ENCODE measurements around the gene SOCS3.

Gene SOCS3

DNA sequence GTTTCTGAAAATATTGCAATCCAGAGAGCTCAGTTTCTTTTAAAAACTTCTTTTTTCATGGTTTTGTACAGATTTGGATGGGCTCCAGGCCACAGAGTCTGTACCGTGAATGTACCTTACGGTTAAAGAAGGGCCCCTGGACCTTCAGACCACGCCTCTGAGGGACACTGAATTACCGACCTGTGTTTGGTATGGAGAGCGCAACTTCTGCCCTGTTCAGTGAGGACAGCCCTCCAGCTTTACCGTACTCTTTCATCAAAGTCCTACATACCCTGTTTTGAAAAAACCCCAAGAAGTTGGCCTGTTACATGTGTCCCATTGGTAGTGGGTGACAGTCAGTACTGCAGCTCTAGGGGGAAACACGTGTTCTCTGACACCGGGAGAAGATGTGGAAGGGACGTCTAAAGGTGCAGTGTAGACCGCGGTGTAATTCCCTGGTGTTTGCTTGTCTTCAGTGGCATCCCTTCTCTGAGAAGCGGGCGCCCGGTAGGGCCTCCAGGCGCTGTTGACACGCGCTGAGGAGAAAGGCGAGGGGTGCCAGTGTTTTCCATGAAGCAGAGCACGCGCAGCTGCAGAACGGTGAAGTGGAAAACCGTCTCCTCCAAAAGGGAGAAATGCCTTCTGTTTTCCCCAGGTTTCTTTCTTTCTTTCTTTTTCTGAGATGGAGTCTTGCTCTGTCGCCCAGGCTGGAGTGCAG is 24.8 kb upstream of the SOCS3 start:
- H3K79me1 ChIP-seq (ENCODE audit: low read depth, low read length): peaks cover 16% of the 10 kb centered on the region
- H4K8ac ChIP-seq (ENCODE audit: low read depth, low read length): no peak overlapping the region
- no peak overlapping the region for H3K4me3 ChIP-seq (ENCODE audit: low read length in 2 of 2)
- no peak overlapping the region for H2AFZ ChIP-seq (ENCODE audit: low read length)
- no peak overlapping the region for H3K9ac ChIP-seq (ENCODE audit: low read depth, low read length, poor library complexity)
- H3K36me3 ChIP-seq (replicated peaks in 1 of 2; ENCODE audit: control insufficient read depth in 2 of 2, insufficient read depth in 2 of 2, low read length in 2 of 2): peaks cover 0 to 57% of the 10 kb centered on the region in 2 donors
- no peak for DNase-seq (ENCODE audit: low spot score)
- no peak overlapping the region for H3K23ac ChIP-seq (ENCODE audit: low read depth, low read length, poor library complexity)
- no peaks in the 10 kb centered on the region for H3K9me3 ChIP-seq (replicated peaks in 1 of 2; ENCODE audit: control insufficient read depth in 2 of 2, insufficient read depth in 1 of 2, low read depth in 1 of 2, low read length in 2 of 2)
- no peak overlapping the region for H3K18ac ChIP-seq (ENCODE audit: low read length)
- no peak overlapping the region for H3K4ac ChIP-seq (ENCODE audit: low read length)
- no peaks in the 10 kb centered on the region for H3K27me3 ChIP-seq (ENCODE audit: control insufficient read depth in 3 of 3, insufficient read depth in 3 of 3, low read depth in 1 of 3, low read length in 3 of 3)
- H3K14ac ChIP-seq (ENCODE audit: low read length): no peak overlapping the region
- H3K4me1 ChIP-seq (ENCODE audit: control insufficient read depth in 2 of 2, insufficient read depth in 1 of 2, low read depth in 1 of 2, low read length in 2 of 2): peaks cover 17 to 19% of the 10 kb centered on the region in 2 donors
- no peak overlapping the region for H3K4me2 ChIP-seq (ENCODE audit: insufficient read depth, low read length, poor library complexity, severe bottlenecking)
- no peak overlapping the region for H2BK12ac ChIP-seq (ENCODE audit: low read length)
- no peak overlapping the region for H2BK120ac ChIP-seq (ENCODE audit: low read depth, low read length)
- H2AK5ac ChIP-seq (ENCODE audit: low read depth, low read length): no peak overlapping the region
- no peak overlapping the region for H3K27ac ChIP-seq (replicated peaks; ENCODE audit: low read length)
- WGBS, 2 donors (ENCODE audit: extremely low coverage in 2 of 2, insufficient read length in 2 of 2, insufficient replicate concordance in 1 of 2): no CpG with 5 or more reads among the region's 23 CpGs
- H2BK5ac ChIP-seq (ENCODE audit: low read length): no peak overlapping the region
- no peak overlapping the region for H4K91ac ChIP-seq (ENCODE audit: low read depth, low read length, poor library complexity)
- H2BK15ac ChIP-seq (ENCODE audit: low read length): no peak overlapping the region

DNA sequence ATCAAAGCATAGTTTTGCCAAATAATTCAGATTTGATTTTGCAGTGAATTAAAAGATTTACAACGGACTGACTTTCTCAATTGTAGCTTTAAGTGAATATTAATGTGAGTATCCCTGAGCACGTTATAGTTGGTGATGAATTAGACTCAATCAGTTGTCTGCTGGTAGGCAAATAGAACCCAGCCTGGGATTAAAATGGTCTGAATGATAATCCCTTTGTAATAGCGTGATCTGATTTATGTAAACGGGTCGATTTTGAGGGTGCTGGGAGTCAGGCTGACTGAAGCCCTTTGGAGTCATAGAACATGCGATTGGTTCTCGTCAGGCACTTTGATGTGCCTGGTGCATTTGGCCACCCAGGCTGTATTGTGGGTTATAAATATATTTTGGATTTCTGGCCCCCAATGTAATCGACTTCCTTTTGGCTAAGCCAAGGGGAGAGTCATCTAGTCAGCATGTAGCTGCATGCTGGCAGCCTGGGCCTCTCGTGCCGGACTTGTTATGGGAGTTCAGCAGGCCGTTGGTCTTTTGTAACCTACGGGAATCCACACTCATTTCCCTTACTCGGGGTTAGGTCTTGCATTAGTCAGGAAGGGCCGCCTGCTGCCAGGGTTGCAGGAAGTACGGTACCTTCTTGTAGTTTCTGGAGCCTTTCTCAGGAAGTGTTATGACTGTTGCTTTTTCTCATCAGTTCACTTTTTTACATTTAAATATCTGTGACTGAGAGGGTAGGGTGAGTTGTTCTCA is 24.0 kb upstream of the SOCS3 start:
- Histone ChIP-seq H3K9me3 (replicated peaks in 1 of 2; ENCODE audit: control insufficient read depth in 2 of 2, insufficient read depth in 1 of 2, low read depth in 1 of 2, low read length in 2 of 2) (no peaks in the 10 kb centered on the region), H3K4me3 (ENCODE audit: low read length in 2 of 2) (no peak overlapping the region), H2AFZ (ENCODE audit: low read length) (no peak overlapping the region), H3K18ac (ENCODE audit: low read length) (no peak overlapping the region), H3K9ac (ENCODE audit: low read depth, low read length, poor library complexity) (no peak overlapping the region), H2BK5ac (ENCODE audit: low read length) (no peak overlapping the region), H2AK5ac (ENCODE audit: low read depth, low read length) (no peak overlapping the region), H3K27ac (replicated peaks; ENCODE audit: low read length) (no peak overlapping the region), H3K79me1 (ENCODE audit: low read depth, low read length) (peaks cover 19% of the 10 kb centered on the region), H3K27me3 (ENCODE audit: control insufficient read depth in 3 of 3, insufficient read depth in 3 of 3, low read depth in 1 of 3, low read length in 3 of 3) (no peaks in the 10 kb centered on the region), H3K23ac (ENCODE audit: low read depth, low read length, poor library complexity) (no peak overlapping the region), H4K8ac (ENCODE audit: low read depth, low read length) (no peak overlapping the region), H3K4me1 (ENCODE audit: control insufficient read depth in 2 of 2, insufficient read depth in 1 of 2, low read depth in 1 of 2, low read length in 2 of 2) (peaks cover 19 to 20% of the 10 kb centered on the region in 2 donors), H3K14ac (ENCODE audit: low read length) (no peak overlapping the region), H2BK12ac (ENCODE audit: low read length) (no peak overlapping the region), H2BK120ac (ENCODE audit: low read depth, low read length) (no peak overlapping the region), H2BK15ac (ENCODE audit: low read length) (no peak overlapping the region), H4K91ac (ENCODE audit: low read depth, low read length, poor library complexity) (no peak overlapping the region), H3K4ac (ENCODE audit: low read length) (no peak overlapping the region), H3K4me2 (ENCODE audit: insufficient read depth, low read length, poor library complexity, severe bottlenecking) (no peak overlapping the region), H3K36me3 (replicated peaks in 1 of 2; ENCODE audit: control insufficient read depth in 2 of 2, insufficient read depth in 2 of 2, low read length in 2 of 2) (peaks cover 0 to 57% of the 10 kb centered on the region in 2 donors)
- no CpG with 5 or more reads among the region's 15 CpGs for WGBS, 2 donors (ENCODE audit: extremely low coverage in 2 of 2, insufficient read length in 2 of 2, insufficient replicate concordance in 1 of 2)
- DNase-seq (ENCODE audit: low spot score): no peak

- Histone ChIP-seq H3K14ac (ENCODE audit: low read length) (no peak overlapping the region), H3K4me2 (ENCODE audit: insufficient read depth, low read length, poor library complexity, severe bottlenecking) (no peak overlapping the region), H2BK12ac (ENCODE audit: low read length) (no peak overlapping the region), H3K9ac (ENCODE audit: low read depth, low read length, poor library complexity) (no peak overlapping the region), H3K36me3 (replicated peaks in 1 of 2; ENCODE audit: control insufficient read depth in 2 of 2, insufficient read depth in 2 of 2, low read length in 2 of 2) (peaks cover 0 to 50% of the 10 kb centered on the region in 2 donors), H3K4me3 (ENCODE audit: low read length in 2 of 2) (no peak overlapping the region), H3K4me1 (ENCODE audit: control insufficient read depth in 2 of 2, insufficient read depth in 1 of 2, low read depth in 1 of 2, low read length in 2 of 2) (peaks cover 19 to 24% of the 10 kb centered on the region in 2 donors), H3K9me3 (replicated peaks in 1 of 2; ENCODE audit: control insufficient read depth in 2 of 2, insufficient read depth in 1 of 2, low read depth in 1 of 2, low read length in 2 of 2) (no peaks in the 10 kb centered on the region), H3K27me3 (ENCODE audit: control insufficient read depth in 3 of 3, insufficient read depth in 3 of 3, low read depth in 1 of 3, low read length in 3 of 3) (no peaks in the 10 kb centered on the region), H3K79me1 (ENCODE audit: low read depth, low read length) (peaks cover 21% of the 10 kb centered on the region), H3K23ac (ENCODE audit: low read depth, low read length, poor library complexity) (no peak overlapping the region), H3K18ac (ENCODE audit: low read length) (no peak overlapping the region), H2AFZ (ENCODE audit: low read length) (no peak overlapping the region), H3K27ac (replicated peaks; ENCODE audit: low read length) (no peak overlapping the region), H4K8ac (ENCODE audit: low read depth, low read length) (no peak overlapping the region), H2BK120ac (ENCODE audit: low read depth, low read length) (no peak overlapping the region), H2BK5ac (ENCODE audit: low read length) (no peak overlapping the region), H3K4ac (ENCODE audit: low read length) (no peak overlapping the region), H2AK5ac (ENCODE audit: low read depth, low read length) (no peak overlapping the region), H4K91ac (ENCODE audit: low read depth, low read length, poor library complexity) (no peak overlapping the region), H2BK15ac (ENCODE audit: low read length) (no peak overlapping the region)
- no CpG with 5 or more reads among the region's 12 CpGs for WGBS, 2 donors (ENCODE audit: extremely low coverage in 2 of 2, insufficient read length in 2 of 2, insufficient replicate concordance in 1 of 2)
- no peak for DNase-seq (ENCODE audit: low spot score)
These were observed 21.8 kb upstream of the SOCS3 start for GRCh38 chr17:78381601-78382232.

GRCh38 chr17:78380370-78380769 is 20.5 kb upstream of the SOCS3 start:
- Histone ChIP-seq H3K36me3 (replicated peaks in 1 of 2; ENCODE audit: control insufficient read depth in 2 of 2, insufficient read depth in 2 of 2, low read length in 2 of 2) (peaks cover 0 to 39% of the 10 kb centered on the region in 2 donors), H3K79me1 (ENCODE audit: low read depth, low read length) (peaks cover 14% of the 10 kb centered on the region), H3K4me3 (ENCODE audit: low read length in 2 of 2) (no peak overlapping the region), H2AK5ac (ENCODE audit: low read depth, low read length) (no peak overlapping the region), H3K4ac (ENCODE audit: low read length) (no peak overlapping the region), H4K8ac (ENCODE audit: low read depth, low read length) (no peak overlapping the region), H3K9me3 (replicated peaks in 1 of 2; ENCODE audit: control insufficient read depth in 2 of 2, insufficient read depth in 1 of 2, low read depth in 1 of 2, low read length in 2 of 2) (no peaks in the 10 kb centered on the region), H2BK5ac (ENCODE audit: low read length) (no peak overlapping the region), H2AFZ (ENCODE audit: low read length) (no peak overlapping the region), H3K4me1 (ENCODE audit: control insufficient read depth in 2 of 2, insufficient read depth in 1 of 2, low read depth in 1 of 2, low read length in 2 of 2) (peaks cover 15 to 29% of the 10 kb centered on the region in 2 donors), H2BK15ac (ENCODE audit: low read length) (no peak overlapping the region), H2BK12ac (ENCODE audit: low read length) (no peak overlapping the region), H3K4me2 (ENCODE audit: insufficient read depth, low read length, poor library complexity, severe bottlenecking) (no peak overlapping the region), H3K9ac (ENCODE audit: low read depth, low read length, poor library complexity) (no peak overlapping the region), H2BK120ac (ENCODE audit: low read depth, low read length) (no peak overlapping the region), H3K23ac (ENCODE audit: low read depth, low read length, poor library complexity) (no peak overlapping the region), H3K27me3 (ENCODE audit: control insufficient read depth in 3 of 3, insufficient read depth in 3 of 3, low read depth in 1 of 3, low read length in 3 of 3) (no peaks in the 10 kb centered on the region), H3K27ac (replicated peaks; ENCODE audit: low read length) (no peak overlapping the region), H3K18ac (ENCODE audit: low read length) (no peak overlapping the region), H3K14ac (ENCODE audit: low read length) (no peak overlapping the region), H4K91ac (ENCODE audit: low read depth, low read length, poor library complexity) (no peak overlapping the region)
- no CpG with 5 or more reads among the region's 5 CpGs for WGBS, 2 donors (ENCODE audit: extremely low coverage in 2 of 2, insufficient read length in 2 of 2, insufficient replicate concordance in 1 of 2)
- DNase-seq (ENCODE audit: low spot score): no peak
